GM21528 (cell line): ENCODE measurements around the gene RFTN1.

Experiments
- ATAC-seq: cut with Tn5 transposase; IDR thresholded peaks from one replicate; pipeline ENCODE4 v1.9.1; 2021; ENCODE audit warnings: mild to moderate bottlenecking, moderate library complexity; ENCODE audit not compliant: unreplicated experiment, low FRiP score

The RFTN1 gene

GRCh38 chr3:16468336-16469098 is 45.0 kb downstream of the RFTN1 start:
- ATAC-seq = no peak

DNA sequence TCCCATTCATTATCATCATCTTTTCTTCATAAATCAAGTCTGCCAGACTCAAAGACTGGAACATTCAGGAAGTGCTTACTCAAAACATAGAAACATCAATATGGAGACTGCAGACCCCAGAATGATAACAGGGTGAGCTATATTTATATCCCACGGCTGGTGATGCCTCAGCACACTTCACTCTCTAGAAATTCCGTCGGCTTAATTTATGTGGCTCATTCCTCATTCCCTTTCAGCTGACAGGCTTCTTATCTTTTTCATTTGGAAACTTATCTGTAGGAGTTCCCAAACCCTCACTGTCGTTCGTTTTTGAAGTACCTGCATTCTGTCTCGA is 45.5 kb downstream of the RFTN1 start:
- ATAC-seq = no peak

GRCh38 chr3:16467393-16467792 is 46.1 kb downstream of the RFTN1 start:
- ATAC-seq = no peak

- ATAC-seq = no peak
These were observed 46.7 kb downstream of the RFTN1 start for GRCh38 chr3:16466822-16467221.

GRCh38 chr3:16464511-16465148 is 48.9 kb downstream of the RFTN1 start:
- no peak for ATAC-seq

GRCh38 chr3:16463914-16464313 is 49.6 kb downstream of the RFTN1 start:
- ATAC-seq = no peak

GRCh38 chr3:16463119-16463518 is 50.4 kb downstream of the RFTN1 start:
- ATAC-seq = no peak

GRCh38 chr3:16462679-16463078 is 50.8 kb downstream of the RFTN1 start:
- ATAC-seq = no peak

GRCh38 chr3:16461463-16462245 is 51.8 kb downstream of the RFTN1 start:
- no peak for ATAC-seq

- no peak for ATAC-seq
These were observed 52.6 kb downstream of the RFTN1 start for GRCh38 chr3:16460886-16461285.

GRCh38 chr3:16460273-16460672 is 53.2 kb downstream of the RFTN1 start:
- no peak for ATAC-seq

DNA sequence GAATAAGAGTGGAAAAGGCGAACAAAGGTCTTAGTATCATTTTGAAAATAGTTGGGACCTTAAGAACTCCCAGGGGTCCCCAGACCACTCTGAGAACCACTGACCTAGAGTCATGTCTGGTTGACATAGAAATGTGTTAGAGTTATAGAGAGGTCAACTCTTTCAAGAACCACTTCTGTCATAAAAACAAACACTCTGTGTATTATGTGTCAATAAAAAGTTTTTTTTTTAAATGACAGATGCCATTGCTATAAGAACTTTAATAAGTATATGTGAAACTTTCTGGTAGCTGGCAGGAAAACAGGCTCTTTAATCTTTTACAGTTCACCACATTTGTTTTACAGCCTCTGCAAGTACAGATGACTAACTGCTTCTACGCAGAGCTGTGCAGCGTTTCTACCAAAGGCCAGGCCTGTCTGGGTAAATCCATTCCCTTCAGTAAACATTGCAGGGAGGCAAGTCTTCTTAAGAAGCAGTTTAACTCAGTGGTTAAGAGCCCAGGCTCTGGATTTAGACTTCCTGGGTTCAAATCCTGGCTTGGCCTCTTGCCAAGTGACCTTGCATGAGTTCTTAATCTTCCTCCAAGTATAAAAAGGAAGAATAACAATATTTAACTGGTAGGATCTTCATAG is 56.6 kb downstream of the RFTN1 start:
- no peak for ATAC-seq

- ATAC-seq = no peak
These were observed 57.5 kb downstream of the RFTN1 start for GRCh38 chr3:16455966-16456365.

DNA sequence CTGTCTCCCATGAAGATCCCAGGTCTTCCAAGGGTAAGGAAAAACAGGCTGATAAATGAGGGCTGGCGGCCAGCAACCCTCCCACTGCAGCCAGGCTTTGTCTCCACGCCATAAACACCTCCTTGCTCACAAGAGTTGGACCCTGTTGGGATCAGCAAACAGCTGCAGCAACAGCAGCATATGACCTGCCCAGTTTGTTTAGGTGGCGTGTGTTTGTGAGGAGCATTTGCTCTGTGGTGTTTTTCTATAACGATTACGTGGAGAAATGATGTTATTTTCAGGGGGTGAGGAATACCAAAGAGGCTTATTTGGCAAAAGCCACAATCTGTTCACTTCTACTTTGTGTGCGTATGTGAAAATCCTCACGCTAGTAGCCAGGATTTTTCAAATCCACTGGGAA is 58.5 kb downstream of the RFTN1 start:
- no peak for ATAC-seq

DNA sequence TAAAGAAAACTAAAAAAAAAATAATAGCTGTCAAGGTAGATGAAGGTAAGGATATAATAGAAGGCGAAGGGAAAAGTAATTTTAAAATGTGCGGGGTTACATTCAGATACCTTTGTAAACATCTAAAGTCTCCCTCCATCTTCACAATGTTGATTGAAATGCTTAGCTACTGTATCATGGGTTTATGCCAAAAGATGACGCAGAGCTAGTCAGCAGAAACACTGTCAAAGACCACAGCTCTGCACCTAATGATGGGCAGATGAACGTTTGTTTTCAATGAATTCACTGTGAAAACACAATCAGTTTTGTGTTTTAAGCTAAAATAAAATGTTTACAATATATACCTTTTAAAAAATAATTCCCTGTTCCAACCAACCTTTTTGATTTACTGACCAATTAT is 61.2 kb downstream of the RFTN1 start:
- ATAC-seq = no peak

DNA sequence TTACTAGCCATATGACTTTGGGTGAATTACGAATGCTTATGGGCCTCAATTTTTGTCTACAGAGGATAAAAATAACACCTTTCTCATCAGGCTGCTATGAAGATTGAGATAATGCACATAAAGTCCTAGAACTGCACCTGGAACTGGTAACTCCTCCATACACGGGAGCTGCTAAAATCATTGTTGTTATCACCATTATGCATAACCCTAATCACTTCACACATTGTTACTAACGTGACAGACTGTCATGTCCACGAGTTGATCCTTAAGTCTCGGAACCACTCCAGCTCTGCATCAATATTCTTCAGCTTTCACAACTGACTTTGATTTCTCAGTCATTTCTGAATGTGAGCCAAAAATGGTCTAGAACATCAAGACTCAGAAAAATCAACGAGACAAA is 64.1 kb downstream of the RFTN1 start:
- ATAC-seq = no peak

DNA sequence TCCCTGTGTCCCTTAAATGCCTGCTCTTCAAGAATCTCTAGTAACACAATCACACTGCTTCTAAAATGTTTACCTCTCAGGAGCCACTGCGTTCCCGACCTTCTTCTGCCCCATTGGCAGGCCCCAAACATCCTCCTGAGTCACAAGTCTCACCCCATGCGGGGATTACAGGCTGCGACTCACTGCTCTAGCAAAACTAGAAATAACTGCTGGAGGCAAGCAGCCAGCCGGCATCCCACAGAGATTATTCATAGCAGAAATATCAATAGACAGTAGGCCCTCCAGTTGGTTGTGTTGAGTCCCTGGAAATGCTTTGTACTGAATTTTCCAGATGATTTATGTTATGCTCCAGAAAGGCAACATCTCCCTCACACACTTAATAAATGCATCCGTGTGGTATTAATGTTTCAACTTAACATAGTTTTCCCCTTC is 64.8 kb downstream of the RFTN1 start:
- no peak for ATAC-seq

DNA sequence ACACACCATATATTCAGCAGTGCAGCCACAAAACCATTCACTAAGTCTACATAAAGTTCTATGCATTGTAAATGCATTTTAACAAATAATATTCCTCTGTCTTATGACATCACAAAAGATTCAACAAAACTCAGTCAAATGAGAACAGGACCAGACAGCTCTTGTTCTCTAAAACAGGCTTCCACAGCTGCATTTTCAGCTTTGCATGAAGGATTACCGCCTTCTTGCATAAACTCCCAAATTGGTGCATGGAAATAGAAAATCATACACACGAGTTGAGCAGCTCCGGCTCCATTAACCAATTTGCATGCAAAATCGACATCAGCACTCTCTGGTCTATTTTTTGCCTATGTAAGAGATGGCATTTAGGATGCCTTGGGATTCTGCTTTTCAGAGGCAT is 66.4 kb downstream of the RFTN1 start:
- ATAC-seq = no peak

GRCh38 chr3:16444344-16444743 is 69.2 kb downstream of the RFTN1 start:
- ATAC-seq = no peak

GRCh38 chr3:16442730-16443129 is 70.8 kb downstream of the RFTN1 start:
- no peak for ATAC-seq

DNA sequence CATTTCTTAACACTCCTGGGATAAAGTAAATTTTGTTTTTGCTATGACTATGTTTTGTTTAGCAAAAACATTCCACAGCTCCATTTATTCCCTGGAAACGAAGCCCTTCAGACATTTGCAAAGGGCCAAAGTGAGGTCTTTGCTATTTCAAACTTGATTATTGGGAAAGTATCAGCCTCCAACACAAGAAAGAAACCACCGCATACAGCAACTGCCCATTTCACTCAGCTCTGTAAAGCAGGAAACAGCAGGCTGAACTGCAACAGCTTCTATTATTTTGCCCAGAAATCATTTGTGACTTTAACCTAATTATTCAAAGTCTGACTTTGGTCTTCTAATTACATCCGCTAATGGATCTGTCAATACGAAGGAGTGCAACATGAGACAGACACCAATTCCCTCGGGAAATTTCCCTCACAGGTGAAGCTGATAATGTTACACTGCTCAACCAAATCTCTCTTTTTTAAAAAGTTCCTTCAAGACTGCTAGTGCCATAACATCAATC is 72.1 kb downstream of the RFTN1 start:
- no peak for ATAC-seq
